PC-9 (cell line): Measurements from ENCODE around the gene ACACA. TPM values are rescaled to one million over a fixed set of nuclear protein-coding genes. Genes with fewer than 3 reads are reported as not detected.

Experiments
- BruUV-seq: library from RNA; stranded (reverse); fragments of 400-500 nt; replicated peaks from 2 replicates; lab custom pipeline; 2021; lab: Mats Ljungman, UMichigan
- CTCF ChIA-PET: fragments of 300-600 bp; sonication (Branson Sonifier 250); formaldehyde crosslinking; loops from one replicate; lab custom pipeline; 2022; ENCODE audit warnings: antibody characterized with exemption; lab: Charles Lee
- POLR2A ChIA-PET: fragments of 300-600 bp; sonication (Branson Sonifier 250); formaldehyde crosslinking; loops from one replicate; lab custom pipeline; 2022; ENCODE audit warnings: antibody characterized with exemption; ENCODE audit not compliant: unreplicated experiment; lab: Charles Lee
- DNase-seq, 2 experiments: peaks; one replicate each; pipeline versions ENCODE4 v3.0.0 to v3.0.0-alpha.2; 2015 to 2022; ENCODE audit warnings: mixed read lengths in 1 of 2
- H2AFZ ChIP-seq: fragments of 200-600 bp; sonication (generic); 2 replicates; pipeline ENCODE4 v1.8.1; 2017; ENCODE audit warnings: antibody characterized with exemption
- H3F3A ChIP-seq: fragments of 200-600 bp; sonication (generic); 2 replicates; pipeline ENCODE4 v1.8.1; 2017; ENCODE audit warnings: antibody characterized with exemption, mild to moderate bottlenecking, low read depth; ENCODE audit not compliant: insufficient read depth
- H3K27ac ChIP-seq: fragments of 200-600 bp; sonication (generic); 2 replicates; pipeline ENCODE4 v1.6.1; 2016; ENCODE audit warnings: mixed run types
- H3K27me3 ChIP-seq: fragments of 200-600 bp; sonication (generic); 2 replicates; pipeline ENCODE4 v1.6.1; 2016; ENCODE audit warnings: low read depth, mixed run types; ENCODE audit not compliant: insufficient read depth
- H3K36me3 ChIP-seq: fragments of 200-600 bp; sonication (generic); 2 replicates; pipeline ENCODE4 v1.6.1; 2016; ENCODE audit warnings: low read depth, mixed run types
- H3K4me1 ChIP-seq: fragments of 200-600 bp; sonication (generic); replicated peaks from 2 replicates; pipeline ENCODE4 v1.6.1; 2016; ENCODE audit warnings: mixed run types; ENCODE audit not compliant: insufficient read depth
- H3K4me2 ChIP-seq: fragments of 200-600 bp; sonication (generic); 2 replicates; pipeline ENCODE4 v1.6.1; 2017; ENCODE audit warnings: mixed run types
- H3K4me3 ChIP-seq: fragments of 200-600 bp; sonication (generic); 2 replicates; pipeline ENCODE4 v1.6.1; 2016; ENCODE audit warnings: mixed run types
- H3K79me2 ChIP-seq: fragments of 200-600 bp; sonication (generic); 2 replicates; pipeline ENCODE4 v1.6.1; 2017; ENCODE audit warnings: low read depth, mixed run types
- H3K9me2 ChIP-seq: fragments of 200-600 bp; sonication (generic); 2 replicates; pipeline ENCODE4 v1.8.1; 2017; ENCODE audit warnings: mild to moderate bottlenecking; ENCODE audit not compliant: insufficient read depth
- H3K9me3 ChIP-seq: fragments of 200-600 bp; sonication (generic); 2 replicates; pipeline ENCODE4 v1.8.1; 2016; ENCODE audit warnings: low read depth; ENCODE audit not compliant: insufficient read depth
- H4K20me1 ChIP-seq: fragments of 200-600 bp; sonication (generic); 2 replicates; pipeline ENCODE4 v1.8.1; 2017; ENCODE audit not compliant: insufficient read depth
- CTCF ChIP-seq: fragments of 200-600 bp; sonication (generic); conservative IDR thresholded peaks from 2 replicates; pipeline ENCODE4 v1.6.1; 2017; ENCODE audit warnings: mixed run types, antibody characterized with exemption, mild to moderate bottlenecking, moderate library complexity
- EZH2 ChIP-seq: fragments of 200-600 bp; sonication (generic); IDR thresholded peaks from 2 replicates; pipeline ENCODE4 v1.8.0; 2017; ENCODE audit warnings: antibody characterized with exemption, low read depth
- intact Hi-C: fragments of 100-400 bp; cut with micrococcal nuclease; formaldehyde crosslinking; loops from one replicate; pipeline ENCODE4 v1.10.0; 2022; ENCODE audit not compliant: unreplicated experiment
- total RNA-seq: library from RNA; stranded (reverse); gene quantifications from 2 replicates; pipeline ENCODE4 v1.2.3, GENCODE V29; 2021

Gene ACACA
- total RNA-seq, 1 experiment from 2014 or later = 185 TPM

GRCh38 chr17:37273409-37274051 lies 133.1 kb downstream of the ACACA start:
- peaks cover 36% of the 10 kb centered on the region for H3K36me3 ChIP-seq
- H3K4me2 ChIP-seq = no peak overlapping the region

GRCh38 chr17:37265446-37266173 lies 141.0 kb downstream of the ACACA start:
- ChIA-PET CTCF (no interaction called here), POLR2A (no interaction called here)
- H3K9me2 ChIP-seq = no peaks in the 10 kb centered on the region
- H3K79me2 ChIP-seq = 0 out of 2 replicates have a peak, but pooled peaks cover 4% of the 10 kb centered on the region
- H3K4me3 ChIP-seq = no peak overlapping the region
- peaks cover 38% of the 10 kb centered on the region for H3F3A ChIP-seq
- intact Hi-C loops = no loop called here
- H3K27ac ChIP-seq = no peak overlapping the region
- no peaks in the 10 kb centered on the region for H3K4me1 ChIP-seq
- no peak overlapping the region for H3K4me2 ChIP-seq
- H3K9me3 ChIP-seq = no peaks in the 10 kb centered on the region; the same call in 1 of the 2 replicates
- H3K36me3 ChIP-seq = peaks cover 66% of the 10 kb centered on the region
- no peak for DNase-seq
- no peaks in the 10 kb centered on the region for H3K27me3 ChIP-seq
- no peak overlapping the region for H2AFZ ChIP-seq
- no TSS peak for BruUV-seq
- TF ChIP-seq CTCF (no peak), EZH2 (no peak)
- H4K20me1 ChIP-seq = peaks cover 6% of the 10 kb centered on the region; the same call in 1 of the 2 replicates

More at GRCh38 chr17:37273409-37274051, 133.1 kb downstream of the ACACA start:
- Histone ChIP-seq H3K9me2 (no peaks in the 10 kb centered on the region), H3K4me3 (no peak overlapping the region), H3K27me3 (no peaks in the 10 kb centered on the region), H3F3A (peaks cover 51% of the 10 kb centered on the region), H3K79me2 (peaks cover 33% of the 10 kb centered on the region), H4K20me1 (no peaks in the 10 kb centered on the region; the same call in 1 of the 2 replicates), H3K4me1 (peaks cover 40% of the 10 kb centered on the region), H3K27ac (peak overlapping the region; percentile 4), H2AFZ (no peak overlapping the region), H3K9me3 (no peaks in the 10 kb centered on the region)
- DNase-seq = no peak
- TF ChIP-seq CTCF (no peak), EZH2 (no peak)
- intact Hi-C loops = no loop called here
- CTCF ChIA-PET = no interaction called here
- BruUV-seq = no TSS peak
- POLR2A ChIA-PET = interaction anchor here (0.6 kb wide), 1 partner anchor 1211 kb away, joined by 3 read pairs; no protein-coding TSS in a partner anchor

GRCh38 chr17:37261286-37261685 lies 145.3 kb downstream of the ACACA start:
- peaks cover 55% of the 10 kb centered on the region for H3K36me3 ChIP-seq
- CTCF ChIA-PET = no interaction called here

More at GRCh38 chr17:37261286-37261685, 145.3 kb downstream of the ACACA start:
- Histone ChIP-seq H3K9me2 (no peaks in the 10 kb centered on the region), H3K4me2 (no peak overlapping the region), H3K4me3 (no peak overlapping the region), H3K9me3 (no peaks in the 10 kb centered on the region; the same call in 1 of the 2 replicates), H4K20me1 (peaks cover 6% of the 10 kb centered on the region; the same call in 1 of the 2 replicates), H3K79me2 (0 out of 2 replicates have a peak, but pooled peaks cover 6% of the 10 kb centered on the region), H3K4me1 (no peaks in the 10 kb centered on the region), H3F3A (peaks cover 51% of the 10 kb centered on the region), H3K27ac (no peak overlapping the region), H3K27me3 (no peaks in the 10 kb centered on the region), H2AFZ (no peak overlapping the region)
- no TSS peak for BruUV-seq
- POLR2A ChIA-PET = no interaction called here
- DNase-seq = no peak
- TF ChIP-seq CTCF = no peak
- no peak for TF ChIP-seq EZH2
- intact Hi-C loops = no loop called here
